ENCODE results near the gene STX4. TPM values are rescaled to one million over a fixed set of nuclear protein-coding genes. Genes with fewer than 3 reads are reported as not detected.

Gene STX4
- total RNA-seq, 4 donors from 2014 or later = 26.8 to 47.6 (median 39.9) TPM

GRCh38 chr16:31004658-31005057 lies 28.7 kb upstream of the STX4 start:
- Histone ChIP-seq H3K4me1 (no peaks in the 10 kb centered on the region), H3K27ac (no peak overlapping the region), H3K36me3 (no peaks in the 10 kb centered on the region), H3K27me3 (no peaks in the 10 kb centered on the region), H3K4me3 (replicated peaks in 1 of 3) (no peak overlapping the region), H3K9me3 (no peaks in the 10 kb centered on the region)
- 69 to 72% methylated on average over 2 of the region's 2 CpGs for WGBS, 2 donors
- intact Hi-C loops (cut with DNase I) = no loop called here
- TF ChIP-seq POLR2A (IDR thresholded peaks at IDR 0.05) (no peak), CTCF (IDR thresholded peaks at IDR 0.05) (no peak)
- no peak for DNase-seq

DNA sequence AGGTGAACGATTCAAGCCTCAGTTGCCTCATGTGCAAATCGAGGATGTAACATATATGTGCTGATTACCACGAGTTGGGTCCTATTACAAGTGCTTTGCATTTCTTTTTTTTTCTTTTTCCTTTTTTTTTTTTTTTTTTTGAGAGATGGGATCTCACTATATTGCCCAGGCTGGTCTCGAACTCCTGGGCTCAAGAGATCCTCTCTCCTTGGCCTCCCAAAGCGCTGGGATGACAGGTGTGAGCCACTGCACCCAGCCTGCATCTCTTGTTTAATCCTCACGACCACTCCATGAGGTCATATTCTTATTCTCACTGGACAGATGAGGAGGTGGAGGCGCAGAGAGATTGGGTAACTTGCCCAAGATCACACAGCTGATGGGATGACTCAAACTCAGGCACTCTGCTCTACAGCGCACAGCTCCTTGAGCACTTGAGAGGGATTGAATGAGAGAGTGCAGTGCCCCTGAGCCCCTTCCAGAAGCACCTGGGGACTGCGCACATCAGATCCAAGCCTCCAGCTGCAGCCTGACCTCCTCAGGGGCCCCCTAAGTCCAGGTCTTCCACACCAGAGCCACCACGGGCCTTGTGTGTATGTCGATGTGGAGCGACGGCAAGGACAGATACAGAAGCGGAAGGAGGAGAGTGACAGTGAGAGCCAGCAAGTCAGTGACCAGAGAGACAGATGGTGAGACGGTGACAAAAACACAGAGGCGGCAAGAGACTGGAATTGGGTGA lies 27.8 kb upstream of the STX4 start:
- no peaks in the 10 kb centered on the region for H3K9me3 ChIP-seq
- H3K36me3 ChIP-seq = no peaks in the 10 kb centered on the region
- H3K4me3 ChIP-seq (replicated peaks in 1 of 3) = no peak overlapping the region
- no peak overlapping the region for H3K27ac ChIP-seq
- no peak for TF ChIP-seq POLR2A (IDR thresholded peaks at IDR 0.05)
- intact Hi-C loops (cut with DNase I) = no loop called here
- H3K4me1 ChIP-seq = no peaks in the 10 kb centered on the region
- DNase-seq = no peak
- no peaks in the 10 kb centered on the region for H3K27me3 ChIP-seq
- WGBS, 2 donors = 66 to 72% methylated on average over 16 of the region's 16 CpGs

DNA sequence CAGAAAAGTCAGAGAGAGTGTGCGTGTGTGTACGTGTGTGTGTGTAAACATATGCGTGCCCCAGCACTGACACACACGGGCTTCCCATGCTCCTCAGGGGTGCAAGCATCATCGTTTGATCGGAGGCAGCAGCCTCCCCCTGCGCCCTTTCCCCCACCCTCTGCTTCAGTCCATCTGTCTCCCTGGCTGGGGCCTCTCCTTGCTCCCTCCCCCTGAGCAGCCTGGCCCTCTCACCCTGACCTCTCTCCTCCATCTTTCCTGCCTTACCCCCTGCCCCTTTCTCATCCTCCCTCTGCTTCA lies 27.3 kb upstream of the STX4 start:
- H3K27ac ChIP-seq = no peak overlapping the region
- DNase-seq = no peak
- no peak overlapping the region for H3K4me3 ChIP-seq (replicated peaks in 1 of 3)
- TF ChIP-seq CTCF (IDR thresholded peaks at IDR 0.05) (no peak), POLR2A (IDR thresholded peaks at IDR 0.05) (no peak)
- intact Hi-C loops (cut with DNase I) = no loop called here
- WGBS, 2 donors = 53 to 54% methylated on average over 7 of the region's 7 CpGs
- H3K36me3 ChIP-seq = no peaks in the 10 kb centered on the region
- peaks cover under 1% of the 10 kb centered on the region for H3K27me3 ChIP-seq
- no peaks in the 10 kb centered on the region for H3K9me3 ChIP-seq
- H3K4me1 ChIP-seq = no peaks in the 10 kb centered on the region

DNA sequence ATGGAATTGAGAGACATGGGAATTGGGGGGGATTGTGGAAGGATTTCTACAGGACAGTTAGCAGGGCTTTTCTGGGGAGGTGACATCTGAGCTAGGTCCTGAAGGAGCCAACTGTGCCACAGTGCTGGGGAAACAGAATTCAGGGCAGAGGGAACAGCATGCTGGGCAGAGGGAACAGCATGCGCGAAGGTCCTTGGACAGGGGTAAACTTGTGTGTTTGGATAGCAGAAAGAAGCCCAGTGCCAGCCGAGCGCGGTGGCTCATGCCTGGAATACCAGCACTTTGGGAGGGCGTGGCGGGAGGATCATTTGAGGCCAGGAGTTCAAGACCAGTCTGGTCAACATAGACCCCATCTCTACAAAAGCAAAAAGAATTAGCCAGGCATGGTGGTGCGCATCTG lies 26.8 kb upstream of the STX4 start:
- H3K9me3 ChIP-seq = no peaks in the 10 kb centered on the region
- no peak for TF ChIP-seq POLR2A (IDR thresholded peaks at IDR 0.05)
- no peak for TF ChIP-seq CTCF (IDR thresholded peaks at IDR 0.05)
- no peak overlapping the region for H3K4me3 ChIP-seq (replicated peaks in 1 of 3)
- H3K4me1 ChIP-seq = no peaks in the 10 kb centered on the region
- H3K27ac ChIP-seq = no peak overlapping the region
- DNase-seq = no peak
- H3K36me3 ChIP-seq = no peaks in the 10 kb centered on the region
- WGBS, 2 donors = 86% methylated on average over 8 of the region's 8 CpGs
- H3K27me3 ChIP-seq = peaks cover 6% of the 10 kb centered on the region
- intact Hi-C loops (cut with DNase I) = no loop called here

- Histone ChIP-seq H3K9me3 (no peaks in the 10 kb centered on the region), H3K4me1 (no peaks in the 10 kb centered on the region), H3K36me3 (no peaks in the 10 kb centered on the region), H3K27me3 (peaks cover 6% of the 10 kb centered on the region), H3K27ac (no peak overlapping the region), H3K4me3 (replicated peaks in 1 of 3) (no peak overlapping the region)
- WGBS, 2 donors = 37 to 50% methylated on average over 6 of the region's 6 CpGs
- intact Hi-C loops (cut with DNase I) = no loop called here
- TF ChIP-seq POLR2A (IDR thresholded peaks at IDR 0.05) (no peak), CTCF (IDR thresholded peaks at IDR 0.05) (no peak)
- DNase-seq = no peak
Observed at GRCh38 chr16:31007684-31008083, 25.7 kb upstream of the STX4 start.

Measured in thyroid gland (tissue), 4 donors.